Measurements from ENCODE around the gene ANKRD13B.

Gene ANKRD13B

DNA sequence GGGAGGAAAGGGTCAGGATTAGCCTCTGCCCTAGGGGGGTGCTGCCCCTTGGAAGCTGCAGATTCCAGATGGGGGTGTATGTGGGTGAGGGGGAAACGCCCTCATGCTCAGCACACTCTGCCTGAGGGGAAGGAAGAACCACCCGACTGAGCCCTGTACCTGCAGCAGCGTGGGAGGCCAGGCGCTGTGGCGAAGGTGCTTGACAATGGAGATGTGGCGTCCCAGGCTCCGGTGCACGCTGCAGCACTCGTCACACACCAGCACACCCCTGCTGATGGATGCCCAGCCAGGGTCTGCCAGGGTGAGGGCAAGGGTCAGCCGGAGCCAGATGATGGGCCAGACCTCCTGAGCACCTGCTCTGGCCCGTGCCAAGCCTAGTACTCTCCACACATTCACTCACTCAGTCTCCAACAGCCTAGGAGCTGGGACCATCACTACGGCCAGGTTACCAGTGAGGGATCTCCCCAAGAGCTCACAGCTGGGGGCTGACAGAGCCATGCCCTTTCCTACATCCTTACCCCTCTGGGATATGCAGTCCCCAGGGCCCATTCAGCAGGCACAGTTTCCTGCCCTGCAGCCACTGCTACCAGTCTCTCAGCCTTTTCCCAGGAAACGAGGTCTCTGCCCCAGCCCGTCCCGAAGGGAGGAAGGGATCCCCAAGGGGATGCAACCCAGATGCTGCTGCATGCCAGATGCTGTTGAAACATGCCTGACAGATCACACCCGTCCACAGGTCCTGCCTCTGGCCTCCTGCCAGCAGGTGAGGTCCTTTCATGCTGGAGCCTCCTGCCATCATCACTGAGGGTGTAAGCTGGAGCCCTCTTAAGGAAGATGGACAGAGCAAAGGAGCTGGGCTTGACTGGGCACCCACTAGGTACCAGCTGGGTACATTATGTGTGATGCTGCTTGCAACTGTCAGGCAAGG lies 9.3 kb upstream of the ANKRD13B start:
- DNase-seq: no peak

DNA sequence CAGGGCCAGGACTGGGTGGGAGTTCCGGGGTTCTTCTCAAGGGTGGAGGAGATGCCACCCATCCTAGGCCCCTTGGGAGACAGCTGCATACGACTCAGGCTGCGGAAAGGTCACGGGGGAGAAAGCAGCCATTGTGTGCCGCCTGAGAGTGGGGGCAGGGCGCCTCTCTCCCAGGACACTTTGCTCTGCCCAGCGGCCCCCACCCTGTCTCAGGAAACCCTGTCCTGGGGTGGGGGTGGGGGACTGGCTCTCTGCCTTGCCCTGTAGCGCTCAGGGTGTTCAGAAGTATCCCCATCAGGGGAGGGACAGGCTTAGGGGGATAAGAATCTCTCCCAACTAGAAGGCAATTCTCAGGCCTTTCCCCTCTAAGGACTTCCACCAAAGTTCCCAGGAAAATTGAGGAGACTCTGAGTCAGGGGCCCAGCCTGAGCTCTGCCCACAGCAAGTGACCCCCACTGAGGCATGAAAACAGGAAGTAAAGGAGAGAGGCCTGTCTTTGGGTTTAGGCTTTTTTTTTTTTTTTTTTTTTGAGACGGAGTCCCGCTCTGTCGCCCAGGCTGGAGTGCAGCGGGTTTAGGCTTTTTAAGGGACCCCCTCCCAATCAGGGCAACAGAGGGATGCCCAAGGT lies 8.4 kb upstream of the ANKRD13B start:
- no peak for DNase-seq

DNA sequence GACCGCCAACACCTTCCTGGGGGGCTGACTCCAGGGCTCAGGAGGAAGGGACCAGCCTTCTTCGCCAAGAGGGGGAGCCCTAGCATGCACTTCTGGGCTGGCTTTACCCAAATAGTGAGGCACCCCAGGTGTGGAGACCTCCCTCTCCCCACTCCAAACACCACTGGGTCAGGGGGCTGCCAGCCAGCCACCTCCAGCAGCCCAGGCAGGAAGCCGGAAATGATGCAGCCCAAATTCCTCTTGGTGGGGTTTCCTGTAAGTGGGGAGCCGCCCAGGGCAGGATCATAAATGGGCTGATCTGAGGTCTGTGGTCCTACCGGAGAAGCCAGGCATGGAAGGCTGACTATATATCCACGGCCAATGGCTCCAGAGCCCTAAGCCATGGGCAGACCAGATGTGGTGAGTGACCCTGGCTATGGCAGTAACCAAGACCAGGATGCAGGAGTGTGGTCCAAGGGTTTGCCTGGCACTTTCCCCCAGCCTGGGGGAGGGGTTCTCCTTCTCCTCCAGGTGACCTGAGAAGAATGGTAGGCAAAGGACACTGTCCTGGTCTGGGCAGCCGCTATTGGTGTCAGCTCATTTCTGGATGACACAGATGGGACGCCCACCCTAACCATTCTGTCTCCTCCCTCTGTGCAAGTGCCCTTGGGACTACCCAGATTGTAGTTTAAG lies 7.7 kb upstream of the ANKRD13B start:
- DNase-seq: no peak

DNA sequence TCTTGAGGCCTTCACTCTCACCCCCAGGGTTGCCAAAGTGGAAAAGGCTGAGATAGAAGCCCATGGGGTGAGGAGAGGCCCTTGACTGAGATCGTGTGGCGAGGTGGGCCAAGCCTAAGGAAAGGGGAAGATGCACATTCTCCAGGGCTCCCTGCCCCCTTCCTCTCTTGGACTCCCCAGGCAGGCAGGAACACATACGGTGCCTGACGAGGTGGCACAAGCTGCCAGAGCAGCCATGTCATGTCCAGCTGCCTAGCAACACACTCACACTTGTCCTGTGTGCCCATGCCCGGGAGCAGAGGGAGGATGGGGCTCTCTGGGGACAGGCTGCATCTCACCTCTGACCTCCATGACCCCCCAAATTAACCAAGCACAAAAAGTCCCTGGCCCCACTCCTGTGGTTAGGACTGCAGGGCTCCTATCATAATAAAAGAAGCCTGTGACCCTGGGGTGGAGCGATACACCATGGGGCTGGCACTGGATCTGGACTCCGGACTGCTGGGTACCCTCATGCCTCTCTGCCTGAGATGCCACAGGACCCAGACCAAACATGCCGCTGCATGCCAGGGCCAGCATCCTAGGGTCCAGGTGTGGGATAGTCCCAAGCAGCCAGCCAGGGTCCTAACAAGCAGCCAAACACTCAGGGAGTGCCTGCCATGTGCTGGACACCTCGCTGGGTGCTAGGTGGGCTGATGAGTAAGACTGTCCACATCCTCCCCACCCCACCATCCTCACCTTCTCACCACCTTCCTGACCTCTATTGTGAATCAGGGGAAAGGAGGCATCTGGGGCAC lies 6.1 kb upstream of the ANKRD13B start:
- DNase-seq: no peak

DNA sequence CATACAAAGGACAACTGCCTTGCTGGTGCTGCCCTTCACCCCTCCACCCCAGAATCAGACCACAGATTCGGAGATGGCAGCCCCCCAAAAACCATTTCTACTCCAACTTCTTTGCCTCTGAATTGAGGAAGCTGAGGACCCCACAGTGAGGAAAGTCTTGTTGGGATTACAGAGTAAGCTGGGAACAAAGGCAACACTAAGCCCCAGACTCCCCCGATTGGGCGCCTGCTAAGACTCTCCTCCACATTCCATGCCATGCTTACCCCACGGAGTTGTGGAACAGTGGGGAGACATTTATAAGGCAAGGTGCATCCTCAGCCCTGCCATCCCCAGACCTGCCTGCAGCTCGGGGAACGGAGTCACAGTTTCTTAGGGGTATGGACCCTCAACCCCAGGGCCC lies 5.3 kb upstream of the ANKRD13B start:
- no peak for DNase-seq

DNA sequence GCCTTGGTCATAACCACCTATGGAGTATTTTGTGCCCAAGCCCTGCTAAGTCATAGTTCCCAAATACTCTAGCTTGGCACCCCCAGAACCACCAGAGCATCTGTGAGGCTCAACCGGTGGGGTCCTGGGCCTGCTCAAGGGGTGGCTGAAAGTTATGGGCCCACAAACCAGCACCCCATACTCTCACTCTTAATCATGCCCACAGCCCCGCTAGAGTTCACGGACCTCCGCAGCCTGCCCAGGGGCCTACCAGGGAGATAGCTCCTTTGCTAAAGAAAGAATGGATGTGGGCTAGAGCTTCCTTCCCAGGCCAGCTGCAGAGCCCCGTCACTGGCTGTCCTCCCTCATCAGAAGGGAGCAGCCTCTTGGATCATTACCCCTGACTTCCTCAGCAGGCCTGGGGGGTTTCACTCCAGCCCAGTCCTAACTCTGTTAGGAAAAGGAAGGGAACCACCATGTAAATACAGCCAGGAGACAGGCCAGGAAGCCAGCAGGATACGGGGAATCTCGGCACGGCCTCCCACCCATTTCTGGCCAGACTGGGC lies 4.8 kb upstream of the ANKRD13B start:
- no peak for DNase-seq

DNA sequence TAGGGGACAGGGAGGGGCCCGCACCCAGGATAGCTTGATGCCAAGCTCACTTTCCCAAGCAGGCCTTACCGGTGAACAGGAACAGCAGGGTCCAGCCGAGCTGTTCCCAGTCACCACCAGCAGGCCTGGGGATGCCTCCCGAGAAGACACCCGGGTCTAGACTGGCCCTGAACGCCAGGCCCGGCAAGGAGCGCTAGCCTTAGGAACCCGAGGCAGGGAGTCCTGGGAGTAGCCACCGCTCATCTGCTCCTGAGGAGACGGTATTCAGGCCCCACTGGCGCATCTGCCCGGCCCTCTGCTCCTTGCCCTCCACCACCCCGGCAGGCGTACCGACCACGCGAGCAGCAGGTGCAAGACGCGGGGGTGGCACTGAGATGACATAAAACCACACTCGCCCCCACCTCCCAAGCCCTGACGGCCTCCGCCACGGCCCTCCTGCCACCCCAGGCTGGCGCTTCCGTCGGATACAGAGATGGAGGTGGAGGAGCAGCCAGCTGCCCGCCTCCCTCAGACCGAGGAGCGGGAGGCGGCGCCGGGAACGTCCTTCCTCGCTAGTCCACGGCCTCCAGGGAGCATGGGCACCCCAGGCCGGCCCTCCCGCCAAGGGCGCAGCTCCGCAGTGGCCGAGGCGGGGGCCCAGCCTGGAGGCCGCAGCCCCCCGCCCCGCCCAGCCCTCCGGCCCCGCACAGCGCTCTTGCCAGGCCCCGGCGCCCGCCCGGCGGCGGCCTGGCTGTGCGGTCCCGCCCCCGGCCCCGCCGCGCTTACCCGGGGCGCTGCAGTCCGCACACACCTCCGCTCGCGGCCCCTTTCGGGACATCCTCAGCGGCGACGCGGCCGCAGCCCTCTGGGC lies 4.1 kb upstream of the ANKRD13B start:
- peak; percentile 40 for DNase-seq

DNA sequence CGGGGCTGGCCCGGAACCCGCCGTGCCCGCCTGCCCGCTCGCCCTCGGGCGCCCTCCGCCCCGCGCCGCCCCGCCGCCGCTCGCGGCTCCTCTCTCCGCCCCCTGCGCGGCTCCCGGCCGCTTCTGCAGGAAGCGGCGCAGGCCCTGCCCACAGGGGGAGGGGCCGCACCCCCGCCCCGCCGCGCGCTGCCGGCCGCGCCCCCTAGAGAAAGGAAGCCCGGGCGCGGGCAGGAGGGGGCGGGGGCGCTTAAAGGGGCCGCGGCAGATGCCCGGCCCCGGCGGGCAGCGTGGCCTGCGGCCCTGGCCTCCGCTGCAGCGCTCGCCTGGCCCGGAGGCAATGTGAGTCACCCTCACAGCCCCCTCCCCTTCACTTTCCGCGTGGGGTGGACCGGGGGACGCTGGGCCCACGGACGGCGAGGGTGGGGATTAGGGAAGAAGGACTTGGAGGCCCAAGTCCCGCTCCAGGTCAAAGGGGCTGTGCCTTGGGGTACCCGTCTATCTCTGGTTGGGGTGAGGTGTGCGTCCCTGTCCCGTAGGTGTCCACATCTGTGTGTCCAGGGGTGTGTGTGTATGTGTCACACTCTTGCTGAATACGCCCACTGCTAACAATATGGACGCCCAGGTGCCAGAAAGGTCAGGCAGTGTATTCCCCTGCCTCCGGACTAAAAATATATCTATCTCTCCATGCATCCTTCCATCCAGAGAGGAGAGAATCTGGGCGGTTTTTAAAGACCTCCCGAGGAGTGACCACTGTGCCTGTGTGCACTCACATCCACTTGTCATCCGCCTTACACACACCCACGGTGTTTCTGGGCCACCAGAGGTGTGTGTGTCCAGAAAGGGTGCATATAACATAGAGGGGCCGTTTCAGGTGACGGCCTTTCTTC lies 3.2 kb upstream of the ANKRD13B start, which contains the start of gene GIT1:
GIT1 (minus strand) TSS at position 125 of the 887 bp plus-strand sequence. CDS start 270 bp downstream, outside the sequence.
- DNase-seq: peak; percentile 77

DNA sequence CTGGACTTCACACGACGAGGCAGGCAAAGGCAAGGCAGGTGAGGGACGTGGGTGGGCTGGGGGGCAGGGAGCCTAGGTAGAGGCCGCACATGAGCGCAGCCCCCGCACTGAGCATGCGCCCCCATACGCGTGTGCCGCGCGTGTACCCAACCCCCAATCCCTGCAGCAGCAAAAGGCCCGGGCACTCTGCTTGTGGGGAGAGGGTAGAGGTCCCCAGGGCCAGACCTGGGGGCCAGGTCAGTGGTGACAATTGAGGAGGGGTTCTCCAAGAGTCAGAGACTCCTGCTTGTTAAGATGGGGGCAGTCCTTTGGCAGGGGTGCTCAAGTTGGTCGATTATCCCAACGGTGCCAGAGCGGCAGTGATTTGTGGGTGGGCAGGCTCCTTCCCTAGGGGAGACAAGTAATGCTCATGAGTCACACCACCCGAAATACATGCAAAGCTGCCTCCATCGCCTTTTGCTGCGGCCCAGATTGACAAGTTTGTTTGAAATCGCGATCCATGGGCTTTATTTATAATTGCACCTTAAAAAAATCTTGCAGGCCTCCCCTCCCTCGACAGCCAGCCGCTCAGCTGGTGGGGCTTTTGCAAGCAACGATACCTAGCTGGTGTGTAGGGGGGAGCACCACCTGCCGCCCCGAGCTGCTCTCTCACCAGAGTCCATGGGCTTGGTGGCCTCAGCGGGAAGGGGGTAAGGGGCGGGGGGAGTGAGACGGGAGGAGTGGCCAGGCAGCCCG lies 2.4 kb upstream of the ANKRD13B start:
- no peak for DNase-seq

DNA sequence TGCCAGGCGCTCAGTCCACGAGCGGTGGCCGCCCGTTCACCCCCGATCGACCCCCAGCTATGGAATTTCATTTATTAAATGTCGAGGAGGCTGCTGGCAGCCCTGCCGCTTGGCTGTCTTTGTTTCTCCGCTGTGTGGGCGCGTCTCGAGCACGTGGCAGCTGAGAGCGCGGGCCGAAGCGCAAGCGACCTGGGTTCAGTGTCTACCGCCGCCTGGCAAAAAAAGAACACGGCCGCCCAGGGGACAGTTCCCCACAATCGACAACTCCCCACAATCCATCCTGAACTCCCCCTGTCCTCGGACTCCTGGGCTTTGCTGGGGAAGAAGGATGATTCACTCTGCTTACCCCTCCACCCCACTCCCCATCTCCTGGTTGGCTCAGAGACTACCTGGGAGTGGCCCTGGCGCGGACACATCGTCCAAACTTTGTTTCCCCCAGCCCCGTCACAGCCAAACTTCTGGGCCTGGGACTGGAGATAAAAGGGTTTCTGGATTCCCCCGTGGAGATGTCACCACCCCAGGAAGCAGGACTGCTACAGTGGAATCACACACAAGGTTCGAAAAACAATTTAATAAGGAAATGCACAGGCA lies 1.7 kb upstream of the ANKRD13B start:
- DNase-seq: no peak

DNA sequence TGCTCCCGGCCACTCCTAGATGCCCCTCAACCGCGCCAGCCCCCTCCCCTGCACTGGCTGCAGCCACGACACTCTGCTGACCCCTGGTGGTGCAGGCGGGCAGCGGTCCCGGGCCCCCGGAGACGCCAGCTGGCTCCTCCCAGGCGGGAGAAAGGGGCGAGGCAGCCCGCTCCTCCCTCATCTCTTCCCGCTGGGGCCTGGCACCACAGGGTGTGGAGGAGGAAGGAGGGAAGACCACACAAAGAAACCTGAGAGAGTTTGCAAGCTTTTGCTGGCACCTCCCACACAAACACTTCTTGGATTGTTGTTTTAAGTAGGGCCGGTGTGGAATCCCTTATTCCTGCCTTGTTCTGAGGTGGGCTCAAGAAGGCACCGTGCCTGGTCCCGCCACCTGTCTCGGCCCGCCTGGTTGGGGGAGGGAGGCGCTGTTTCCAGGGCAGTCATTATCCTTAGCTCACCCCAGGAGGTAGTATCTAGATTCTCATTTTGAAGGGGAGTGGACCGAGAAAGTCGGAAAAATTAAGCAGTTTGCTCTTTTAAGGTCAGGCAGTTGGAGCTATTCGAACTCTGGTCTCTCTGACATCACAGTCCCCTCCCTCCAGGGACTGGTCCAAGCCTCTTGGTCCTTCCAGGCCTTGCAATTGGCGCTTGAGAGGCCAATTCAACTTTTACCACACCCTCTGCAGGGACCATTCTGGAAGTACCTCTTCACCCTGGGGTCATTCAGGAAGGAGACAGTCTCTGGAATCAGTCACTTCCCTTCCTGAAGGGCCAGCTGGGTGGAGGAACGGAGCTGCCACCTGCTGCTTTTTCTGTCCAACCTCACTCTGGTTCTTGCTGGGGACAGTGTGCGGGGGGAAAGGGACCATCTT lies 959 bp upstream of the ANKRD13B start:
- peak; percentile 72 for DNase-seq

DNA sequence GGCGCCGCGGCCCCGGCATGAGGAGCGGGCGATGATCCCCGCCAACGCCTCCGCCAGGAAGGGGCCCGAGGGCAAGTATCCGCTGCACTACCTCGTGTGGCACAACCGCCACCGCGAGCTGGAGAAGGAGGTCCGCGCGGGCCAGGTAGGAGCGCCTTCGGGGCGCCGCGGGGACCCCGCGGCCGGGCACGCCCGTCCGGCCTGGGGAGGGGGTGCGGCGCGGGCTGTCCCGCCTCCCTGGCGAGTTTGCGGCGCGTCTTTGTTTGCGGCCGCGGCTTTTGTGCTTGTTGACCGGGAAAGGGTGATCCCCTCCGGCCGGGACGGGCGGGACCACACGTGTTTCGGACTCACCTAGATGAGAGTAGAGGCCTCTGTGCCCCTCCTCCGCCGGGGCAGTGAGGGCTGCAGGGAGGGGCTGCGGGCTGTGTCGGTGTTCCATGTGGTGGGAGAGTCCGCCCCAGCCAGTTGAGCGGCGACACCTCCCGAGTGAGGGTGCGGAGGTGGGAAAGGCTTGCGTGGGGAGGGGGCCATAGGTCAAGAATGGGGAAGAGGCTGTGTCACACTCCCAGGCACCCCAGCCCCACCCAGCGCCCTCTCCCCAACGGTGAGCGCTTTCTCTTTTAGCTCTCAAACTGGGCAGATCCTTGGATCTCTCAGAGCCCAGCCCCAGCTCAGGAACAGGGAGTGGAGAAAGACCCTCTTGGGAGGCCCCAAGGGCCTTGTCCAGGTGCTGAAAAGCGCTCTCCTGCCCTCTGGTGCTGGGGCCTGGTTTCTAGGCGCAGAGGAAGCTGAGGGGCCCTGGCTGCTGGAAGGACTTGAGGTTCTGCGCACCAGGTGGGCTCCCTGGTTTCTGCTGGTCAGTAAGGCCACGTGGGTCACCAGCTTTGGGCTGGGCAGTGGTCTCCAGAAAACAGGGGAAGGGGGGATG lies 923 bp downstream of the ANKRD13B start:
- DNase-seq: no peak

DNA sequence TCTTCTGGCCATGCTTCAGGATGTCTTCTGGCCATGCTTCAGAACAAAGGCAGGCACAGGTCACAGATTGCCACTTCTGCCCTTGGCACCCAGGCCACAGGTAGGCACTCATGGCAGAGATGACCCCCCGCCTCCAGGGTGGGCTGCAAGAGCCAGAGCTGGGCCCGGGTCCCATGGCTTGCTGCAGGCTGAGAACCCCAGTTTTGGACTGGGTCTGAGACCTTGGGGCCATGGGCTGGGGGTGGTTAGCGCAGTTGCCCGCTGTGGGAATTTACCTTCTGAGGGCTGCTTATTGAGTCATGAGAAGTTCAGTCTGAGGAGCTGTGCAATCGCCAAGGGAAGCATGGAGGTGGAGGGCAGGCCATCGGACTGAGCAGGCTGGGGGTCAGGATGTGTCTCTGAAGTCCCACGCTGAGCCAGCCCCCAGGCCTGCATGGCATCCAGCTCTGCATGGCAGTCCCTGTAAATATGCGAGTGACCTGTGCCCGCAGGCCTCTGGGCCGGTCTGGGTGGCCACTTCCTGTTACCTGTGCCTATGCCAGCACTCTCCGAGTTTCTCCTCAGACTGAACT lies 1.7 kb downstream of the ANKRD13B start:
- no peak for DNase-seq

DNA sequence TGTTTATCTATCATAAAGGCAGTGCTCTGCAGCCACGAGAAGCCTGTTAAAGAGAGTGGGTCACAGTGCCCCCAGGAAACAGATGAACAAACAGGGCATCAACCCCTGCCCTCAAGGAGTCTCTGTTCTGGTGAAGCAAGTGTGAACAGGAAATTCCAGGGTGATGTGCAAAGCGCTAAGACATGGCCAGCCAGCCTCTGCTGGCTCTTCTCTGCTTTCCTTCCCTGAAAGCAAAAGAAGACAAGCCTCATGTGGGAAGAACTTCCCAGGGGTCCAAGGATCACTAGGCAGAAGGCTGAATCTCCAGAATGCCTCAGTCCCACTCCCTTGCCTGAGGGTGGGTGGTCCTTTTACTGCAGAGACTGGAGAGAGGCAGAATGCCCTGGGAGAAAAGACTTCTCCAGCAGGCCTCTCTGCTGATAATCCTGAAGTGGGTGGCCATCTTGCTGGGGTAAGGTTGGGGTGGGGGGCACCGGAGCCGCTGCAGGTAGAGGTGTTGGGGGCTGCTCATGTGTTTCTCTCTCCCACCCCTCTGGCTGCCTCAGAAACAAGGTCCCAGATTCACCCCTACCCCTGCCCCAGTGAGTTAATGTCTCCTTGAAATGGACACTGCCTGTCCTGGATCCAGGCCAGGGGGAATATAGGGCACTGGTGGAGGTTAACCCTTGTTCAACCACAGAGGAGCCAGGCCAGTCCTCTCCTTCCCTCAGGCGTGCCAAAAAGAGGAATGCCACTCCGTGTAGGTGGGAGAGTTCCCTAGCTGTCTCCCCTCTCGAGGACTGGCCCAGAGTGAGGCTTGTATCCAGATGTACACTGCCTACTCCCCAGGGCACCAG lies 2.4 kb downstream of the ANKRD13B start:
- no peak for DNase-seq

DNA sequence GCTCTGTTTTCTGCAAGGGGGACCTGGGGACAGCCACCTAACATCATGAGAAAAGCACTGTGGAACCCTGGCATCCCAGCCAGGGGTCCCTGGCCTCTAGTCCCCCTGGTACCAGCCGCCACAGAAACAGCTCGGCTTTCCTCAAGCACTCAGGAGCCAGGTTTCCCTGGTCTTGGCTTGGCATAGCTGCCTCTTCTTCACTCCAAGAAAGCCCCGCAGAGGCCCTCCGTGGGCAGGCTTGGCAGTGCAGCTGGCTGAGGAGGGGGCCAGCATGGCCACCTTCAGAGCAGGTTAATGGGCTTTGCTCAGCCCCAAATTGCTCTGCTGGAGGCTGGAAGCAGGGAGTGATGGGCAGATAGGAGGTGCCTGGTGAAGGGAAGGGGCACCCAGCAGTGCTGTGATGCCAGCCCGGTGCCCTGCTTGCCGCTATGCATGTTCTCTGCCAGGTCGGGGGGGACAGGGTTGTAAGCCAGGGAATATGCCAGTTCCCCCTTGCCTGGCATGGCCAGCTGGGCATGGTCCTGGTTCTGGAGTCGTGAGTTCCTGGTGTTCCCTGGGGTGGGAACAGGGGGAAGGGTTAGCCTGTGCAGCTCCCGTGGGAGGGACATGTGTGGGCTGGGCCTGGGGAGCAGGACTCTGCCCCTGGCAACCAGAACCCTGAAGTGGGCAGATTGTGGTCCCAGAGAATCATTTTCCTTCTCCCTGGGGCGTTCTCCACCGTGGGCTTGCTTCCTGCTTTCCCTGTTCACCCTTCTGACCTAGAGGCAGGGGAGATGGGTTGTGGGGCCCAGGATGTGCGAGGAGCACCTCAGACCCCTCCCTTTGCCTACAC lies 3.2 kb downstream of the ANKRD13B start:
- no peak for DNase-seq

Data from effector CD4-positive, alpha-beta T cell (primary cell).